ENCODE measurements around the gene EGFL8.
A peak's percentile ranks its signal among the peaks of the same experiment; 100 is the strongest.
"Not testable (repeated sequence)": the region's sequence is repeated elsewhere in the genome, so short reads cannot be mapped to it uniquely, and the experiment has no call there.

EGFL8 gene

GRCh38 chr6:32185681-32186131, 21.3 kb downstream of the EGFL8 start:
- peak; percentile 51 to 56 for DNase-seq

- DNase-seq = not testable (repeated sequence)
Measured at GRCh38 chr6:32186151-32186840, 21.9 kb downstream of the EGFL8 start.

- no peak for DNase-seq
Measured at GRCh38 chr6:32187009-32187709, 22.8 kb downstream of the EGFL8 start.

- not testable (repeated sequence) for DNase-seq
Measured at GRCh38 chr6:32187725-32188380, 23.5 kb downstream of the EGFL8 start.

GRCh38 chr6:32188381-32189068, 24.1 kb downstream of the EGFL8 start:
- no peak for DNase-seq

- DNase-seq = no peak
Measured at GRCh38 chr6:32189069-32189741, 24.8 kb downstream of the EGFL8 start.

GRCh38 chr6:32189742-32190053, 25.3 kb downstream of the EGFL8 start:
- DNase-seq = no peak

GRCh38 chr6:32190054-32190851, 25.9 kb downstream of the EGFL8 start, which contains the start of gene PBX2:
Gene PBX2 (minus strand): TSS chr6:32190202. CDS start chr6:32189915, 287 bp downstream.
- DNase-seq = peak; percentile 83 to 85

- no peak for DNase-seq
Measured at GRCh38 chr6:32190911-32191677, 26.7 kb downstream of the EGFL8 start.

GRCh38 chr6:32191696-32192607, 27.6 kb downstream of the EGFL8 start:
- no peak for DNase-seq

- DNase-seq = peak; percentile 39 to 42
Measured at GRCh38 chr6:32192608-32193039, 28.2 kb downstream of the EGFL8 start, which contains the start of gene GPSM3. Gene GPSM3 (minus strand): TSS chr6:32192643. CDS start chr6:32192513, 130 bp downstream.

GRCh38 chr6:32193096-32193495, 28.7 kb downstream of the EGFL8 start:
- DNase-seq = not testable (repeated sequence)

GRCh38 chr6:32194388-32194787, 30.0 kb downstream of the EGFL8 start:
- DNase-seq = no peak

GRCh38 chr6:32194825-32195651, 30.6 kb downstream of the EGFL8 start:
- peak in 1 of 2 experiments; percentile 12 for DNase-seq

- DNase-seq = peak; percentile 98 to 100
Measured at GRCh38 chr6:32195652-32195901, 31.2 kb downstream of the EGFL8 start.

GRCh38 chr6:32195902-32196681, 31.7 kb downstream of the EGFL8 start:
- DNase-seq = peak; percentile 48 to 59

GRCh38 chr6:32196682-32197616, 32.6 kb downstream of the EGFL8 start:
- DNase-seq = no peak
